HG03103 (cell line): ENCODE measurements around the gene BEND5.

Experiments
- ATAC-seq: cut with Tn5 transposase; IDR thresholded peaks from one replicate; pipeline ENCODE4 v1.9.1; 2021; ENCODE audit warnings: low read depth; ENCODE audit not compliant: unreplicated experiment

The BEND5 gene

DNA sequence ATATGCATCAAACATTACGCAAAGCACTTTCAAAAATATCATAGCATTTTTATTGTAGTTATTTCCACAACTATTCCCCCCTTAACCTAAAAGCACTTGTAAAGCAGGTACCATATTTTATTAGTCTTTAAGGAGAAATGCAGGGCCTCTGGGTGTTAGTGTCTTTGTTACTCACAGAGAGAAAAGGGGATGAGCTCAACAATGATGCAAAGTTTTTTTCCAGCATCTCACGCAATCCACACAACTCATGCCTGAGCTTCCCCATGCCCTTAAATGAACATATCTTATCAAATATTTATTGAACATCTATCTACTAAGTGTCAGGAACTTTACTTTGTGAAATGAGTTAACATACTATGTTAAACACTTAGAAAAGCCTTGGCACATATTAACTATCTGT, 50.6 kb downstream of the BEND5 start:
- no peak for ATAC-seq

- no peak for ATAC-seq
Observed at GRCh38 chr1:48725341-48726046, 51.2 kb downstream of the BEND5 start.

DNA sequence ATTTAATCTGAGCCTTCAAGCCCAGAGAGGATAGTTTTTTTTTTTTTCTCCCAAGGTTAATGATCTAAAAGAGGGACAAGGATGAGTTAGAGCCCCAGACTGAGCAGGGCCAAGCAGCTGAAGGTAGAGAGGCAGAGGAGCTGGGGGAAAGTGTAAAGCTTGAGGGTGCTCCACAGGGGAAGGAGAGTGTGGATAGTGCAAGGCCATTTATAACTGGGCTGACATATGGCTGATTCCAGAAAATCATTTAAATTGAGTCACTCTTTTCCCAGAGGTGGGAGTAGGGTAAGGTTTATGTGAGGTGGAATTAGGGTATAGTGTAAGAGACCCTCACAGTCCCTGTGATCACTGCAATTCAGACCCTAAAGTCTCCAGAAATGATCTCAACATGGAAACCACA, 55.8 kb downstream of the BEND5 start:
- ATAC-seq: no peak

GRCh38 chr1:48718705-48719104, 58.0 kb downstream of the BEND5 start:
- no peak for ATAC-seq

DNA sequence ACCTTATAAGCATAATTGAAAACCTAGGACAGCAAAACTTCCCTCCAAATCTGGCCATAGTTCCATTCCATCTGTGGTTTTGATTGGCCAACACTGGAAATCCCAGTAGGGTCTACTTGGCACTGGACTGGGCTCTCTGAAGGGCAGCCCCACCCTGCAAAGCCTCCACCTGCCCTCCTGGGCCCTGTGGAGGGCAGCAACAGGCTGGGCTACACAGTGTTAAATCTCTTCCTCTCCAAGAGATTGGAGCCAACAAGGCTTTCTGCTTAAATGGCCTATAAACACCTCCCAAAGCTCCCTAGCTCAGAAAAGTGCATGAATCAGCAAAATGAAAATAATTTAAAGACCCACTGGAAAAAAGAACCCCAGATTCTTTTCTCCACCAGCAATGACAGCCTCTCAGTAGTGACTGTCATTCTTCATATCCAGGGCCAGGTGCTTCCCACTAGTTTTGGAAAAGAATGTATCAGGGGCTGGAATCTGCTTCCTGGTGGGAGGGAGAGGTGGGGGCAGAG, 58.5 kb downstream of the BEND5 start:
- no peak for ATAC-seq

GRCh38 chr1:48717082-48717481, 59.6 kb downstream of the BEND5 start:
- no peak for ATAC-seq

- no peak for ATAC-seq
Observed at GRCh38 chr1:48715921-48716320, 60.8 kb downstream of the BEND5 start.

GRCh38 chr1:48710915-48711314, 65.8 kb downstream of the BEND5 start:
- ATAC-seq: no peak

GRCh38 chr1:48710318-48710717, 66.4 kb downstream of the BEND5 start:
- ATAC-seq: no peak

GRCh38 chr1:48704736-48705135, 72.0 kb downstream of the BEND5 start:
- ATAC-seq: no peak

DNA sequence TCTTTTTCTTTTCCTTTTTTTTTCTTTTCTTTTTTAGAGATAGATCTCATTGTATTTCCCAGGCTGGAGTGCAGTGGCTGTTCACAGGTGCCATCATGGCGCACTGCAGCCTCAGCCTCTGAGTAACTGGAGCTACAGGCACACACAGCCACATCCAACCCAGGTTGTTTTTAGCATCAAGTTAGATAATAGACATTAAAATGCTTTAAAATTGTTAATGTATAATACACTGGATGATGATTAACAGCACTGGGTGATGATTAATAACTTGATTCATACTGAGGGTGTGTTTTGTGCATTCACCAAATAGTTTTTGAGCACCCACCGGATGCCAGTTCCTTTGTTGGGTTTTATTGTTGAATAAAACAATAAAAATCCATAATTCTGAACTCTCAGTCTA, 75.2 kb downstream of the BEND5 start:
- ATAC-seq: no peak

- ATAC-seq: peak; percentile 68
Observed at GRCh38 chr1:48697066-48697707, 79.5 kb downstream of the BEND5 start.

- no peak for ATAC-seq
Observed at GRCh38 chr1:48695161-48695560, 81.5 kb downstream of the BEND5 start.

GRCh38 chr1:48693674-48694320, 82.9 kb downstream of the BEND5 start:
- ATAC-seq: no peak

GRCh38 chr1:48693180-48693579, 83.5 kb downstream of the BEND5 start:
- no peak for ATAC-seq

DNA sequence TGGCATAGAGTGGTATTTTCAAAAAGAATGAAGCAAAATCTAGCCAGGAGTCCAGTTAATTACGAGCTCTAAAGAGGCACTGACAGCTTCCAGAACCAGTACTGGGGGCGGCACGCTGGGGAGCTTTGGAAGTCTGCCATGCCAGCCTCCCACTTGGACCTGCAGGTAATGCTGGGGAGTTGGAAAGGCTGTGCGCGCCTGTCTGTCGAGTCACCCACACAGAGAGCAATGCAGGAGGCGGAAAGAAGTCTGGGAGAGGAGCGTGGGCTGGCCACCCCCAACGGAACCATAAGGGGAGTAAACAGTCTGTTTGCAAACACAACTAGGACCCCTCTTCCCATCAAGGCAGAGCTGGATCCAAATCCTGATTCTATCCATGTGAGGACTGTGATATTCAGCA, 84.5 kb downstream of the BEND5 start:
- ATAC-seq: no peak

- ATAC-seq: no peak
Observed at GRCh38 chr1:48691429-48692001, 85.2 kb downstream of the BEND5 start.

- ATAC-seq: peak; percentile 79
Observed at GRCh38 chr1:48688102-48688760, 88.5 kb downstream of the BEND5 start.

- no peak for ATAC-seq
Observed at GRCh38 chr1:48687282-48688045, 89.2 kb downstream of the BEND5 start.

GRCh38 chr1:48686159-48686558, 90.5 kb downstream of the BEND5 start:
- ATAC-seq: no peak
